HEK293 (cell line): ENCODE data around the gene TPRG1.

Source experiments
- CTCF ChIP-seq: fragments of 450-650 bp; formaldehyde crosslinking; IDR thresholded peaks from 2 replicates; pipeline ENCODE4 v1.5.1; 2016; ENCODE audit warnings: missing biosample characterization, missing genetic modification characterization
- TCF7L2 ChIP-seq: IDR thresholded peaks from 2 replicates; pipeline ENCODE4 v1.6.1; 2011; ENCODE audit warnings: low read depth, mild to moderate bottlenecking, inconsistent platforms, low read length, moderate library complexity, borderline replicate concordance
- ZBTB17 ChIP-seq: fragments of 450-650 bp; formaldehyde crosslinking; IDR thresholded peaks from 2 replicates; pipeline ENCODE4 v1.5.1; 2016; ENCODE audit warnings: missing biosample characterization, missing genetic modification characterization
- ZNF184 ChIP-seq: fragments of 450-650 bp; IDR thresholded peaks from 2 replicates; pipeline ENCODE4 v1.5.1; 2018; ENCODE audit warnings: missing biosample characterization, mild to moderate bottlenecking, missing genetic modification characterization
- ZNF391 ChIP-seq: fragments of 450-650 bp; formaldehyde crosslinking; IDR thresholded peaks from 2 replicates; pipeline ENCODE4 v1.5.1; 2016; ENCODE audit warnings: low read depth, missing biosample characterization, missing genetic modification characterization, borderline replicate concordance
- ZNF670 ChIP-seq: fragments of 450-650 bp; formaldehyde crosslinking; IDR thresholded peaks from 2 replicates; pipeline ENCODE4 v1.5.1; 2016; ENCODE audit warnings: missing biosample characterization, missing genetic modification characterization, low read depth

GRCh38 chr3:189160519-189161309 lies 11.1 kb upstream of the TPRG1 start:
- TF ChIP-seq ZNF391 (tag by site-specific recombination) (no peak), TCF7L2 (no peak), ZNF670 (tag by site-specific recombination) (no peak), ZBTB17 (tag by site-specific recombination) (no peak), ZNF184 (no peak), CTCF (tag by site-specific recombination) (no peak)
